ENCODE measurements around the gene ACVR1C.
"Not testable (repeated sequence)": the region's sequence is repeated elsewhere in the genome, so short reads cannot be mapped to it uniquely, and the experiment has no call there.

DNA sequence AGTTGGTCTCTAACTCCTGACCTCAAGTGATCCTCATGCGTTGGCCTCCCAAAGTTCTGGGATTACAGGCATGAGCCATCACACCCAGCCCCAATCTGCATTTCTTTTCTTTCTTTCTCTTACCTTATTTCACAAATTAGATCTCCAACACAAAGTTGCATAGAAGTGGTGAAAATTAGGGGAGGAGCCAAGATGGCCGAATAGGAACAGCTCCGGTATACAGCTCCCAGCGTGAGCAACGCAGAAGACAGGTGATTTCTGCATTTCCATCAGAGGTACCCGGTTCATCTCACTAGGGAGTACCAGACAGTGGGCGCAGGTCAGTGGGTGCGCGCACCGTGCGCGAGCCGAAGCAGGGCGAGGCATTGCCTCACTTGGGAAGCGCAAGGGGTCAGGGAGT, 113.7 kb downstream of the ACVR1C start:
- not testable (repeated sequence) for TF ChIP-seq POLR2A (IDR thresholded peaks at IDR 0.05; ENCODE audit: extremely low read depth, insufficient read length); MYC (IDR thresholded peaks at IDR 0.05; ENCODE audit: low read depth, low read length)
- TF ChIP-seq, protein P1, sequence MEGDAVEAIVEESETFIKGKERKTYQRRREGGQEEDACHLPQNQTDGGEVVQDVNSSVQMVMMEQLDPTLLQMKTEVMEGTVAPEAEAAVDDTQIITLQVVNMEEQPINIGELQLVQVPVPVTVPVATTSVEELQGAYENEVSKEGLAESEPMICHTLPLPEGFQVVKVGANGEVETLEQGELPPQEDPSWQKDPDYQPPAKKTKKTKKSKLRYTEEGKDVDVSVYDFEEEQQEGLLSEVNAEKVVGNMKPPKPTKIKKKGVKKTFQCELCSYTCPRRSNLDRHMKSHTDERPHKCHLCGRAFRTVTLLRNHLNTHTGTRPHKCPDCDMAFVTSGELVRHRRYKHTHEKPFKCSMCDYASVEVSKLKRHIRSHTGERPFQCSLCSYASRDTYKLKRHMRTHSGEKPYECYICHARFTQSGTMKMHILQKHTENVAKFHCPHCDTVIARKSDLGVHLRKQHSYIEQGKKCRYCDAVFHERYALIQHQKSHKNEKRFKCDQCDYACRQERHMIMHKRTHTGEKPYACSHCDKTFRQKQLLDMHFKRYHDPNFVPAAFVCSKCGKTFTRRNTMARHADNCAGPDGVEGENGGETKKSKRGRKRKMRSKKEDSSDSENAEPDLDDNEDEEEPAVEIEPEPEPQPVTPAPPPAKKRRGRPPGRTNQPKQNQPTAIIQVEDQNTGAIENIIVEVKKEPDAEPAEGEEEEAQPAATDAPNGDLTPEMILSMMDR (IDR thresholded peaks at IDR 0.05; ENCODE audit: low read depth, low read length), result not testable (repeated sequence)

Data from NB4 (cell line).